Smooth muscle cell of the brain vasculature (primary cell): ENCODE data around the gene ZC2HC1B.

Source experiments
- DNase-seq: peaks from one replicate; pipeline ENCODE4 v3.0.0-alpha.2; 2012; ENCODE audit warnings: low read depth, low spot score

The ZC2HC1B gene

GRCh38 chr6:143934331-143934730 lies 70.1 kb downstream of the ZC2HC1B start:
- no peak for DNase-seq

- no peak for DNase-seq
Measured at GRCh38 chr6:143934867-143935266, 70.6 kb downstream of the ZC2HC1B start.

GRCh38 chr6:143936347-143936746 lies 72.1 kb downstream of the ZC2HC1B start:
- DNase-seq, result no peak

GRCh38 chr6:143936778-143937667 lies 72.7 kb downstream of the ZC2HC1B start:
- no peak for DNase-seq

GRCh38 chr6:143937668-143937970 lies 73.3 kb downstream of the ZC2HC1B start:
- DNase-seq, result no peak

- DNase-seq, result no peak
Measured at GRCh38 chr6:143939364-143939763, 75.1 kb downstream of the ZC2HC1B start.

GRCh38 chr6:143940011-143940597 lies 75.8 kb downstream of the ZC2HC1B start:
- DNase-seq, result no peak

- peak; percentile 17 for DNase-seq
Measured at GRCh38 chr6:143941852-143942627, 77.8 kb downstream of the ZC2HC1B start.

- DNase-seq, result no peak
Measured at GRCh38 chr6:143948208-143948607, 83.9 kb downstream of the ZC2HC1B start.

- no peak for DNase-seq
Measured at GRCh38 chr6:143949535-143949934, 85.3 kb downstream of the ZC2HC1B start.

GRCh38 chr6:143949962-143950361 lies 85.7 kb downstream of the ZC2HC1B start:
- no peak for DNase-seq

GRCh38 chr6:143950875-143951274 lies 86.6 kb downstream of the ZC2HC1B start:
- DNase-seq, result no peak

- no peak for DNase-seq
Measured at GRCh38 chr6:143952060-143952778, 87.9 kb downstream of the ZC2HC1B start.

GRCh38 chr6:143952947-143953701 lies 88.8 kb downstream of the ZC2HC1B start:
- DNase-seq, result no peak

GRCh38 chr6:143953922-143954321 lies 89.6 kb downstream of the ZC2HC1B start:
- DNase-seq, result no peak

GRCh38 chr6:143955971-143956370 lies 91.7 kb downstream of the ZC2HC1B start:
- no peak for DNase-seq

- no peak for DNase-seq
Measured at GRCh38 chr6:143957679-143958274, 93.5 kb downstream of the ZC2HC1B start.

- no peak for DNase-seq
Measured at GRCh38 chr6:143958839-143959399, 94.6 kb downstream of the ZC2HC1B start.

GRCh38 chr6:143959927-143960326 lies 95.7 kb downstream of the ZC2HC1B start:
- DNase-seq, result no peak

- no peak for DNase-seq
Measured at GRCh38 chr6:143961066-143961465, 96.8 kb downstream of the ZC2HC1B start.
